Prostate gland (tissue), 2 donors: ENCODE data around the gene ANKS6.

Experiments
- POLR2A ChIP-seq: fragments of 450-650 bp; IDR thresholded peaks from one replicate; pipeline ENCODE4 v1.6.1; 2016; ENCODE audit warnings: antibody characterized with exemption, mild to moderate bottlenecking
- TF ChIP-seq, protein P1 (sequence below), 4 experiments: fragments of 200-600 bp in 2 of 4; fragments of 450-650 bp in 2 of 4; sonication (generic) in 2 of 4; IDR thresholded peaks; 1 replicate in 3 of 4; 2 replicates in 1 of 4; pipeline ENCODE4 v1.5.1; 2016 to 2019; ENCODE audit warnings: antibody characterized with exemption in 4 of 4, mild to moderate bottlenecking in 2 of 4, moderate library complexity in 2 of 4

DNA sequence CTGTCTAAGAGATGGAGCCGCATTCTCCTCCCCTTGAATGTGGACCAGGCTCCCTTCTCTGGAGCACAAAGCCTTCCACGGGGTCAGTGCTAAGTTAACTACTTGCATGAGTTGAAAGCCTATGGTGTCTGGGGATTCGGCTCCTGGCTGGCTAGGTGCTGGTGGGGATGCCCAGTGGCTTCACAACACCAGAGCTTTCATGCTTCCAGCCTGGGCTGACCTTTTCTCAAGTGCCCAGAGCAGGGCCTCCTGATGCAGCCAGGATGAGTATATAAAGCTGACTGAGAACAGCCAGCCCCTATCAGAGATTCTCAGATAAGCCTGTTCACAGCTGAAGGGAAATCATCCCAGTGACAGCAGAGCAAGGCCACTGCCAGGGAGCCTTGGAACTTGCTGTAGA lies 22.9 kb upstream of the ANKS6 start:
- no peak for TF ChIP-seq POLR2A
- TF ChIP-seq, protein P1, sequence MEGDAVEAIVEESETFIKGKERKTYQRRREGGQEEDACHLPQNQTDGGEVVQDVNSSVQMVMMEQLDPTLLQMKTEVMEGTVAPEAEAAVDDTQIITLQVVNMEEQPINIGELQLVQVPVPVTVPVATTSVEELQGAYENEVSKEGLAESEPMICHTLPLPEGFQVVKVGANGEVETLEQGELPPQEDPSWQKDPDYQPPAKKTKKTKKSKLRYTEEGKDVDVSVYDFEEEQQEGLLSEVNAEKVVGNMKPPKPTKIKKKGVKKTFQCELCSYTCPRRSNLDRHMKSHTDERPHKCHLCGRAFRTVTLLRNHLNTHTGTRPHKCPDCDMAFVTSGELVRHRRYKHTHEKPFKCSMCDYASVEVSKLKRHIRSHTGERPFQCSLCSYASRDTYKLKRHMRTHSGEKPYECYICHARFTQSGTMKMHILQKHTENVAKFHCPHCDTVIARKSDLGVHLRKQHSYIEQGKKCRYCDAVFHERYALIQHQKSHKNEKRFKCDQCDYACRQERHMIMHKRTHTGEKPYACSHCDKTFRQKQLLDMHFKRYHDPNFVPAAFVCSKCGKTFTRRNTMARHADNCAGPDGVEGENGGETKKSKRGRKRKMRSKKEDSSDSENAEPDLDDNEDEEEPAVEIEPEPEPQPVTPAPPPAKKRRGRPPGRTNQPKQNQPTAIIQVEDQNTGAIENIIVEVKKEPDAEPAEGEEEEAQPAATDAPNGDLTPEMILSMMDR (IDR thresholded peaks at IDR 0.05): no peak
